NT2/D1 (cell line): ENCODE data around the gene BTNL3.

Experiments
- SUZ12 ChIP-seq: IDR thresholded peaks from 2 replicates; pipeline ENCODE4 v1.6.1; 2011; ENCODE audit not compliant: insufficient read length, insufficient read depth; ENCODE audit errors: extremely low read depth
- YY1 ChIP-seq: IDR thresholded peaks from 2 replicates; pipeline ENCODE4 v1.6.1; 2011; ENCODE audit not compliant: insufficient read length, insufficient read depth

- no peak for TF ChIP-seq YY1
- no peak for TF ChIP-seq SUZ12
Measured at GRCh38 chr5:181040631-181040945, 51.9 kb downstream of the BTNL3 start.
